Measurements from ENCODE around the gene FCGR2B. TPM values are rescaled to one million over a fixed set of nuclear protein-coding genes. Genes with fewer than 3 reads are reported as not detected.

The FCGR2B gene
- polyA plus RNA-seq, 1 of the 3 experiments (the other 2 are of a cell fraction): 0.05 TPM

DNA sequence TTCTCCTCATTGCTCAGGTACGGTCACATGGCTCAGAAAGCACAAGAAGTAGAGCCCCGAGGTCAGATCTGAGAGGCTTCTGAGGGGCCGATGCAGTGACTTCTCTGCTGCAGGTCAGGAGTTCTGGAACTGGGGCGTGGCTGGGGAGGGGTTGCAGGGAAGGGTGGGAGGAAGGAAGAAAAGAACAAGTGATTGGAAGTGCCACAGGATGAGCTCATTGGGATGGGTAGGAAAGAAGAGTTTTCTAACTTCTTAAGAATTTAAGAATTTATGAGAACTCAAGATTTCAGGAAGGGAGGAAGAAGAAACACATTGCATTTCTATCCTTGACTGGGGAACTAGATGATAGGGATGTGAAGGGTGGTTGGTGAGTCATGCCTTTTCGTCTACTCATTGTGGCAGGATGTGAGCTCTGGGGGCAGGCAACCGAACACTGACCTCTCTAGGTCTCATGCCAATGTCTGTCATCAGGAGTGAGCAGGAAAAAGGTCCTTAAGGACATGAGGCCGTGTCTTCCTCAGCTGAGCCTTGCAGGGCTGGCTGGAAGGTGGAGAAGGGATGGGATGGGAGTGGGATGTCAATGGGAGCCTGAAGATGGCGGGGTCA, 58.9 kb downstream of the FCGR2B start (continued):
- TF ChIP-seq, protein P1, sequence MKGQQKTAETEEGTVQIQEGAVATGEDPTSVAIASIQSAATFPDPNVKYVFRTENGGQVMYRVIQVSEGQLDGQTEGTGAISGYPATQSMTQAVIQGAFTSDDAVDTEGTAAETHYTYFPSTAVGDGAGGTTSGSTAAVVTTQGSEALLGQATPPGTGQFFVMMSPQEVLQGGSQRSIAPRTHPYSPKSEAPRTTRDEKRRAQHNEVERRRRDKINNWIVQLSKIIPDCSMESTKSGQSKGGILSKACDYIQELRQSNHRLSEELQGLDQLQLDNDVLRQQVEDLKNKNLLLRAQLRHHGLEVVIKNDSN (IDR thresholded peaks at IDR 0.05; ENCODE audit: borderline replicate concordance, low read depth): no peak
- TF ChIP-seq MEF2A (IDR thresholded peaks at IDR 0.05; ENCODE audit: borderline replicate concordance, low read depth) (no peak), NRF1 (IDR thresholded peaks at IDR 0.05; ENCODE audit: low read depth, low read length) (no peak), NFIC (IDR thresholded peaks at IDR 0.05; ENCODE audit: borderline replicate concordance) (0 out of 2 replicates have a peak, but pooled peaks have one; percentile 24), POLR2AphosphoS5 (IDR thresholded peaks at IDR 0.05; ENCODE audit: low read depth, low read length) (no peak), FOXM1 (IDR thresholded peaks at IDR 0.05; ENCODE audit: low read depth) (no peak), RCOR1 (IDR thresholded peaks at IDR 0.05; ENCODE audit: low read length) (no peak), RFX5 (IDR thresholded peaks at IDR 0.05; ENCODE audit: low read length) (no peak), MAX (IDR thresholded peaks at IDR 0.05; ENCODE audit: low read depth) (no peak), RXRA (IDR thresholded peaks at IDR 0.05; ENCODE audit: borderline replicate concordance, low read depth) (peak; percentile 63; the same call in 1 of the 2 replicates), JUND (IDR thresholded peaks at IDR 0.05) (peak; percentile 25; the same call in 1 of the 2 replicates), FOSL2 (IDR thresholded peaks at IDR 0.05; ENCODE audit: borderline replicate concordance, low read depth) (peak; percentile 71; the same call in 1 of the 2 replicates)
- TF ChIP-seq, protein P2, sequence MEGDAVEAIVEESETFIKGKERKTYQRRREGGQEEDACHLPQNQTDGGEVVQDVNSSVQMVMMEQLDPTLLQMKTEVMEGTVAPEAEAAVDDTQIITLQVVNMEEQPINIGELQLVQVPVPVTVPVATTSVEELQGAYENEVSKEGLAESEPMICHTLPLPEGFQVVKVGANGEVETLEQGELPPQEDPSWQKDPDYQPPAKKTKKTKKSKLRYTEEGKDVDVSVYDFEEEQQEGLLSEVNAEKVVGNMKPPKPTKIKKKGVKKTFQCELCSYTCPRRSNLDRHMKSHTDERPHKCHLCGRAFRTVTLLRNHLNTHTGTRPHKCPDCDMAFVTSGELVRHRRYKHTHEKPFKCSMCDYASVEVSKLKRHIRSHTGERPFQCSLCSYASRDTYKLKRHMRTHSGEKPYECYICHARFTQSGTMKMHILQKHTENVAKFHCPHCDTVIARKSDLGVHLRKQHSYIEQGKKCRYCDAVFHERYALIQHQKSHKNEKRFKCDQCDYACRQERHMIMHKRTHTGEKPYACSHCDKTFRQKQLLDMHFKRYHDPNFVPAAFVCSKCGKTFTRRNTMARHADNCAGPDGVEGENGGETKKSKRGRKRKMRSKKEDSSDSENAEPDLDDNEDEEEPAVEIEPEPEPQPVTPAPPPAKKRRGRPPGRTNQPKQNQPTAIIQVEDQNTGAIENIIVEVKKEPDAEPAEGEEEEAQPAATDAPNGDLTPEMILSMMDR (IDR thresholded peaks at IDR 0.05): no peak

DNA sequence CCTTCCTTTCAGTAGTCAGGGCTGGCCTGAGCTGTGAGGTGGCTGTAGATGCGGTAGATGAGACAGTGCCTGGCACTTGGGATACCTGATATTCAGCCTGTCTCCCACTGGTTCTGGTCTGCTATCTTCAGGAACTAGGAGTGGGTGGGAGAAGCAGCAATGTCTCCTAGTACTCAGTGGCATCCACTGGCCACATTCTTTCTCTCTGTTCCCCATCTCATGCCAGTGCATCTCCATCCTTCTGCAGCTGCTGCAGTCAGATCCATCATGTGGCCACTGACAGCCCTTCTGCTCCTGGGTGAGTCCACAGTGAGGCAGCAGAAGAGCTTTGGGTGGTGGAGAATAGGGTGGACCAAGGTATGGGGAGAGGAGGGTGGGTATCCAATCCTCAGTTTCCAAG, 59.5 kb downstream of the FCGR2B start:
- no peak for TF ChIP-seq EP300 (IDR thresholded peaks at IDR 0.05; ENCODE audit: borderline replicate concordance in 1 of 2, low read depth in 1 of 2, low read length in 1 of 2)
- TF ChIP-seq CHD2 (IDR thresholded peaks at IDR 0.05; ENCODE audit: low read length, partially characterized antibody): no peak
- TF ChIP-seq EZH2phosphoT487 (IDR thresholded peaks at IDR 0.05; ENCODE audit: borderline replicate concordance, low read depth): no peak
- Histone ChIP-seq H3K36me3 (replicated peaks in 1 of 2; ENCODE audit: control insufficient read depth in 1 of 2, insufficient read depth in 2 of 2, low read length in 1 of 2) (no peaks in the 10 kb centered on the region), H3K4me2 (peak overlapping the region; percentile 22; the same call in 1 of the 2 replicates), H3K79me2 (ENCODE audit: insufficient read depth) (no peaks in the 10 kb centered on the region; the same call in 1 of the 2 replicates), H4K20me1 (ENCODE audit: insufficient read depth) (no peaks in the 10 kb centered on the region), H3K4me3 (ENCODE audit: low read depth in 2 of 2, low read length in 1 of 2) (no peak overlapping the region), H3K9me2 (no peaks in the 10 kb centered on the region), H3K4me1 (ENCODE audit: control insufficient read depth in 1 of 2, insufficient read depth in 2 of 2, low read depth in 1 of 2, low read length in 1 of 2) (peaks cover 11% of the 10 kb centered on the region in 2 experiments; a peak in 2 of 4 replicates), H3K9ac (no peak overlapping the region; the same call in 1 of the 2 replicates), H2AFZ (ENCODE audit: low read depth) (no peak overlapping the region), H3K9me3 (no peaks in the 10 kb centered on the region), H3F3A (replicated peaks; ENCODE audit: insufficient read depth) (peaks cover 14% of the 10 kb centered on the region), H3K27me3 (ENCODE audit: insufficient read depth) (no peaks in the 10 kb centered on the region), H3K27ac (ENCODE audit: low read depth in 2 of 2, low read length in 1 of 2) (peak overlapping the region in 1 of 2 experiments; percentile 85; a peak in 2 of 4 replicates)
- ChIA-PET POLR2A (no interaction called here), CTCF (interaction anchor here (0.7 to 0.9 kb wide), 3 partner anchors 19 to 431 kb away, joined by 3 to 4 read pairs (median 3); no protein-coding TSS in a partner anchor)
- DNase-seq: no peak
- WGBS (ENCODE audit: low lambda C conversion rate): no CpG with 5 or more reads among the region's 1 CpG

Data from SK-N-SH (cell line).